Bronchial smooth muscle cell (primary cell): Measurements from ENCODE around the gene BIRC7. TPM values are rescaled to one million over a fixed set of nuclear protein-coding genes. Genes with fewer than 3 reads are reported as not detected.

Experiments
- total RNA-seq: library from RNA; depleted of rRNA; stranded (reverse); fragments of >200 nt; gene quantifications from 2 replicates; pipeline ENCODE4 v1.2.1, GENCODE V29; 2014

Gene BIRC7, protein sequence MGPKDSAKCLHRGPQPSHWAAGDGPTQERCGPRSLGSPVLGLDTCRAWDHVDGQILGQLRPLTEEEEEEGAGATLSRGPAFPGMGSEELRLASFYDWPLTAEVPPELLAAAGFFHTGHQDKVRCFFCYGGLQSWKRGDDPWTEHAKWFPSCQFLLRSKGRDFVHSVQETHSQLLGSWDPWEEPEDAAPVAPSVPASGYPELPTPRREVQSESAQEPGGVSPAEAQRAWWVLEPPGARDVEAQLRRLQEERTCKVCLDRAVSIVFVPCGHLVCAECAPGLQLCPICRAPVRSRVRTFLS
- 0.32 TPM in 1 of 2 replicates, not detected in the other for total RNA-seq

DNA sequence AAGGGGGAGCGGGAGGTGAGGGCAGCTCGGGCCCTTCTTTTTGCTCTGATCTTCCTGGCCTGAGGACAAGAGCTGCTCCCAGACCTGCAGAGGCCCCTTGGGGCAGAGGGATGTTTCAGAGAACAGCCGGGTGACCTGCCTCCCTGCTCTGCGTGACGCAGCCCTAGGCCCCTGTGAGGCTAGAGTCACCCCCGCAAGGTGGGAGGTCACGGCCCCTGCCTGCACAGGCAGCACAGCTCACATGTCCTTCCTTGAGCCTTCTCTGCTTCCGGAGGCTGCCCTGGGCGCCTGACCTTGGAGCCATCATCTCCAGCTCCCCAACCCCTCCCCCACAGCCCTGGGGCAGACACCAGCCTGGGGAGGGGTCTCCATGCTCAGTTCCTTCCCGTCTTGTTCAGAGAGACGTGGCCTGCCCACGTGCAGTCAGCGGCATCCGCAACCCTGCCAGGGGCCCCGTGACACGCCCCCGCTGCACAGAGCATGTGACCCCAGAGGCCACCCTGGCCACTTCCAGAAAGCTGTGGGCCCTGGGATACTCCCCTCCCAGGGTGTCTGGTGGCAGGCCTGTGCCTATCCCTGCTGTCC, at the start of gene BIRC7:
BIRC7 (plus strand) TSS at position 507 of the 585 bp plus-strand sequence. CDS start 192 bp downstream, outside the sequence.

DNA sequence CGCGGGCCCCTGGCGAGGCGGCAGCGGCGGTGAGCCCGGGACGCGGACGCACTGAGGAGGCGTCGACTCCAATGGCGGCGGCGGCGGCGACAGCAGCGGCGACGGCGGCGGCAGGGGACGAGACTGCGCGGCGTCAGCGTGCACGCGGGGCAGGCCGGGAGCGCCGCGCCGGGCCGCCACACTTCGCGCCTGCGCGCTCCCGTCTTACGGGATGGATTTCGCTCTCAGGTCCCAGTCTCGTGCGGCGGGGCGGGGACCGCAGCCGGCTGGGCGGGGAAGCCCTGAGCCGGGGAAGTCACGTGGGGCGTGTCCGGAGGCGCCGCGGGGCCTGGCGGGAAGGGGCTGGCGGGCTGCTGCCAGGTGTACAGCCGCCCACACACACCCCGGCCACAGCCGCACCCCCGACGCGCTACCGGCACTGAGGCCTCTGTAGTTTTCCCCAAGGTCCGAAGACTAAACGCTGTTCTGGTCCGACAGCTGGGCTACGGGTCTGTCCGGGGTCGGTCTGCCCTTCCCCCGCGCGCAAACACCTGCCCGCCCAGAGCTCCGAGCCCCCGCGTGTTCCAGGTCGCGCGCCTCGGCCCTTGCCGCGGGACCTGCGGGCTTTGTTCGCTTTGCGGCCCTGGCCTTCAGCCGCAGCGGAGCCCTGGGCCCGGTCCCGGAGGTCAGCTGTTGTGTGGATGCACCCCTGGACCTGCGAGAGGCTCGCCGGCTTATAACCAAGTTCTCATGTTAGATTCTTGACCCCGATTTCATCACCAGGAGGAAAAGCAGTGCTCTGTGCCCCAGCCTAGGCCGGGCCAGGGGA, 19.5 kb upstream of the BIRC7 start, which contains the start of gene YTHDF1:
YTHDF1 (minus strand) TSS at position 91 of the 808 bp plus-strand sequence. CDS start 239 bp downstream, outside the sequence.

DNA sequence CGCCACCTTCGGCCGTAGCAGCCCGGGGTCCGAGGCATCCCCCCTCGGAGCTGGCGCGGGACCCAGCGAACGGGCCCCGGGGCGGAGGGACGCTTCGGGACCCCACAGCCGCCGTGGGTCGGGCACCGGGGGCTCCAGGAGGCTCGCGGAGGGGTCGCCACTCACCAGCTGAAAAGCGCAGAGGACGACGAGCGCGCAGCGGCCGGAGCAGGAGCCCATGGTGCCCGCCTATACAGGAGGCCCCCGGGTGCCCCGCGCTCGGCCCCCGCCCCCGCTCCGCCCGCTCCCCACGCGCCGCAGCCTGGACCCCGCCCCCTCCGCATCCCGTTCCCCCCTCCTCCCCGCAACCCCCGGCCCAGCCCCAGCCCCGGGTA, 18.5 kb downstream of the BIRC7 start, which contains the start of gene NKAIN4:
NKAIN4 (minus strand) TSS at position 232 of the 374 bp plus-strand sequence; CDS start at position 219, 13 bp downstream.

DNA sequence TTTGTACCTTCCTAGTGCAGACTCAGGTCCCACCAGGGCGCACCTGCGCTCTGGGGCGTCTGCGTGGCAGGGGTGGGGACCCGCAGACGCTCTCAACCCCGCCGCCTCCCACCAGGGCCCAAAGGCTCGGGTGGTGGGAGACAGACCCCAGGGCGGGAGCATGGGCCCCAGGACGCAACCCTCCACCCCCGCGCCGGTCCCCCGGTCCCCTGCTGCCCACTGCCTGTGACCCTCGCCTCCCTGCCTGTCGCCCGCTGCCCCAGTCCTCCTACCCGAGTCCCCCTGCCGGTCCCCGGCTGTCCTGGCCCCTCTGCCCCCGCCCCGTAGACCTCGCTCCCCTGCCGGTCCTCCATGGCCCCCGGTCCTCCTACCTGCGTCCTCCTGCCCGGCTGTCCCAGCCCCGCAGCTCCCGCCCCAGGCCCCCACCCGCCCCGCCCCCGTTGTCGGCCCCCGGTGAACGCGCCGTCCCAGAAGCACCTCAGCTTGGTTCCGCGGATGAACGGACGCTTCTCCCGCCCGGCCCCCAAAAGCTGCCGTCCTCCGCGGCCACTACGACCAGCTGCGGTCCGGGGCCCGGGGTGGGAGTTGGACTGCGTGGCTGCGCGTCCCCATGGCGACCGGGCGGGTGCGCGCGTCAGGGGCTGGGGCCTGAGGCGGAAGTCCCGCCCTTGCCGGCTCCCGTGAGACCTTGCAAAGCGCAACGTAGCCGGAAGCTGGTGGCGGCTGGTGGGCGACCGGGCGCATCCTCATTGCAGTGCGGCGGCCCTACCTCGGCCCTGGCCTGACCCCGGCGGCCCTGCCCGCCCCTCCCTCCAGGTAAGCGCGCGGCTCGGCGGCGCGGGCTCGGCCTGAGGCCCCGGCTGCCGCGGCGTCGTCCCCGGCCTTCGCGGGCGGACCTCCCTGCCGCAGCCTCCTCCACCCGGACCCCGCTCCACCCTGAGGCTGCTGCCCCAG, 36.7 kb downstream of the BIRC7 start, which contains the start of gene ARFGAP1:
ARFGAP1 (plus strand) TSS at position 709 of the 954 bp plus-strand sequence. CDS start 2,768 bp downstream, outside the sequence.

Other genes starting within 250 kb of the BIRC7 start
- not detected in 2 replicates for gene BHLHE23, start 228.9 kb upstream of the BIRC7 start, total RNA-seq
- 11.2 and 13.1 TPM in 2 replicates for gene YTHDF1, start 19.8 kb upstream of the BIRC7 start, total RNA-seq
- not detected in 2 replicates for gene NKAIN4, start 18.6 kb downstream of the BIRC7 start, total RNA-seq
- 61.4 and 64.8 TPM in 2 replicates for gene ARFGAP1, start 36.9 kb downstream of the BIRC7 start, total RNA-seq
- under 0.01 TPM in 1 of 2 replicates, not detected in the other for gene COL20A1, start 57.3 kb downstream of the BIRC7 start, total RNA-seq
- not detected in 2 replicates for gene CHRNA4, start 125.4 kb downstream of the BIRC7 start, total RNA-seq
- gene KCNQ2, start 236.8 kb downstream of the BIRC7 start, total RNA-seq, result not detected in 2 replicates